Endothelial cell (in vitro differentiated cells): ENCODE measurements around the gene CASP14. TPM values are rescaled to one million over a fixed set of nuclear protein-coding genes. Genes with fewer than 3 reads are reported as not detected.
"Not testable (repeated sequence)": the region's sequence is repeated elsewhere in the genome, so short reads cannot be mapped to it uniquely, and the experiment has no call there.

ENCODE experiments used
- DNase-seq: peaks from one replicate; pipeline ENCODE4 v3.0.0; 2021; ENCODE audit warnings: low spot score
- H3K27ac Mint-ChIP-seq: one replicate; pipeline ENCODE4 v1.8.0; 2021; ENCODE audit warnings: mixed read lengths, inconsistent platforms; ENCODE audit not compliant: unreplicated experiment
- H3K27me3 Mint-ChIP-seq: one replicate; pipeline ENCODE4 v1.8.0; 2021; ENCODE audit warnings: mild to moderate bottlenecking, moderate library complexity, mixed read lengths, inconsistent platforms; ENCODE audit not compliant: unreplicated experiment
- H3K36me3 Mint-ChIP-seq: one replicate; pipeline ENCODE4 v1.8.0; 2021; ENCODE audit warnings: mild to moderate bottlenecking, low read depth, mixed read lengths, inconsistent platforms; ENCODE audit not compliant: unreplicated experiment
- H3K4me1 Mint-ChIP-seq: one replicate; pipeline ENCODE4 v1.8.0; 2021; ENCODE audit warnings: mild to moderate bottlenecking, mixed read lengths, inconsistent platforms; ENCODE audit not compliant: unreplicated experiment
- H3K4me3 Mint-ChIP-seq: one replicate; pipeline ENCODE4 v1.8.0; 2021; ENCODE audit warnings: mild to moderate bottlenecking, mixed read lengths, inconsistent platforms; ENCODE audit not compliant: unreplicated experiment
- H3K9me3 Mint-ChIP-seq: one replicate; pipeline ENCODE4 v1.8.0; 2021; ENCODE audit warnings: mixed read lengths, inconsistent platforms; ENCODE audit not compliant: unreplicated experiment
- CTCF ChIP-seq: fragments of 200-600 bp; sonication (generic); IDR thresholded peaks from one replicate; pipeline ENCODE4 v1.5.0; 2021; ENCODE audit warnings: antibody characterized with exemption; ENCODE audit not compliant: unreplicated experiment
- long read RNA-seq: library from polyadenylated mRNA; unstranded; transcript quantifications from one replicate; pipeline ENCODE4 v2.0.0, GENCODE V29; 2020; ENCODE audit not compliant: unreplicated experiment
- total RNA-seq: library from RNA; stranded (reverse); fragmentation: NEBNext Ultra II Directional; extraction: Animal tissue kit (Norgen Biotek cat#: 25700); gene quantifications from one replicate; pipeline ENCODE4 v1.2.1, GENCODE V29; 2021; ENCODE audit not compliant: unreplicated experiment

CASP14 gene
- total RNA-seq = not detected
- long read RNA-seq = 0 reads

- DNase-seq = no peak
- Mint-ChIP-seq H3K4me1 (no peaks in the 10 kb centered on the region), H3K9me3 (no peaks in the 10 kb centered on the region), H3K36me3 (peaks cover 5% of the 10 kb centered on the region), H3K27me3 (peaks cover 10% of the 10 kb centered on the region), H3K27ac (no peak within 1 kb of the TSS), H3K4me3 (no peak within 1 kb of the TSS)
- TF ChIP-seq CTCF = no peak
These were observed at the start of gene CASP14 for GRCh38 chr19:15048885-15049541. CASP14 (plus strand) TSS chr19:15049480; CDS start chr19:15052252, 2,772 bp downstream.

- no peaks in the 10 kb centered on the region for H3K4me1 Mint-ChIP-seq
- no peak for DNase-seq
- TF ChIP-seq CTCF = no peak
- no peak overlapping the region for H3K4me3 Mint-ChIP-seq
- no peaks in the 10 kb centered on the region for H3K36me3 Mint-ChIP-seq
- H3K27me3 Mint-ChIP-seq = peaks cover 8% of the 10 kb centered on the region
- no peaks in the 10 kb centered on the region for H3K9me3 Mint-ChIP-seq
- H3K27ac Mint-ChIP-seq = no peak overlapping the region
These were observed 41.0 kb upstream of the CASP14 start for GRCh38 chr19:15008308-15008707.

- H3K27me3 Mint-ChIP-seq = peaks cover 16% of the 10 kb centered on the region
- no peak overlapping the region for H3K4me3 Mint-ChIP-seq
- H3K9me3 Mint-ChIP-seq = no peaks in the 10 kb centered on the region
- no peak overlapping the region for H3K27ac Mint-ChIP-seq
- no peaks in the 10 kb centered on the region for H3K36me3 Mint-ChIP-seq
- TF ChIP-seq CTCF = no peak
- no peaks in the 10 kb centered on the region for H3K4me1 Mint-ChIP-seq
- DNase-seq = peak; percentile 19
These were observed 38.6 kb upstream of the CASP14 start for GRCh38 chr19:15010501-15011300.

GRCh38 chr19:15014579-15014978 is 34.7 kb upstream of the CASP14 start:
- no peaks in the 10 kb centered on the region for H3K36me3 Mint-ChIP-seq
- H3K4me1 Mint-ChIP-seq = no peaks in the 10 kb centered on the region
- peaks cover 16% of the 10 kb centered on the region for H3K27me3 Mint-ChIP-seq
- no peak overlapping the region for H3K27ac Mint-ChIP-seq
- no peak for DNase-seq
- no peak for TF ChIP-seq CTCF
- no peak overlapping the region for H3K4me3 Mint-ChIP-seq
- H3K9me3 Mint-ChIP-seq = peaks cover 4% of the 10 kb centered on the region

- no peaks in the 10 kb centered on the region for H3K36me3 Mint-ChIP-seq
- no peak overlapping the region for H3K4me3 Mint-ChIP-seq
- peaks cover 4% of the 10 kb centered on the region for H3K9me3 Mint-ChIP-seq
- H3K27ac Mint-ChIP-seq = no peak overlapping the region
- DNase-seq = peak; percentile 61
- no peak for TF ChIP-seq CTCF
- no peaks in the 10 kb centered on the region for H3K4me1 Mint-ChIP-seq
- peaks cover 13% of the 10 kb centered on the region for H3K27me3 Mint-ChIP-seq
These were observed 33.2 kb upstream of the CASP14 start for GRCh38 chr19:15015946-15016542.

GRCh38 chr19:15018836-15019235 is 30.4 kb upstream of the CASP14 start:
- H3K27ac Mint-ChIP-seq, H3K4me3 Mint-ChIP-seq, H3K36me3 Mint-ChIP-seq, H3K9me3 Mint-ChIP-seq, H3K4me1 Mint-ChIP-seq, DNase-seq, H3K27me3 Mint-ChIP-seq: not testable (repeated sequence)
